GM19372 (cell line): ENCODE data around the gene CD59.

Experiments
- ATAC-seq: cut with Tn5 transposase; IDR thresholded peaks from one replicate; pipeline ENCODE4 v1.9.1; 2021; ENCODE audit warnings: mild to moderate bottlenecking, low read depth, moderate library complexity; ENCODE audit not compliant: unreplicated experiment

CD59 gene

GRCh38 chr11:33736148-33736812 lies at the start of gene CD59:
CD59 (minus strand) TSS chr11:33736423; CDS start chr11:33722445, 13,978 bp downstream.
- peak; percentile 56 for ATAC-seq

GRCh38 chr11:33785609-33786008 lies 49.4 kb upstream of the CD59 start:
- no peak for ATAC-seq

- ATAC-seq = no peak
Observed at GRCh38 chr11:33779849-33780528, 43.8 kb upstream of the CD59 start.

- ATAC-seq = no peak
Observed at GRCh38 chr11:33778675-33779074, 42.5 kb upstream of the CD59 start.

GRCh38 chr11:33777906-33778305 lies 41.7 kb upstream of the CD59 start:
- no peak for ATAC-seq

GRCh38 chr11:33775832-33776470 lies 39.7 kb upstream of the CD59 start:
- ATAC-seq = no peak

- no peak for ATAC-seq
Observed at GRCh38 chr11:33775467-33775807, 39.2 kb upstream of the CD59 start.

GRCh38 chr11:33774736-33775466 lies 38.7 kb upstream of the CD59 start:
- no peak for ATAC-seq

GRCh38 chr11:33773987-33774735 lies 37.9 kb upstream of the CD59 start, which contains the start of gene FBXO3:
FBXO3 (minus strand) TSS chr11:33774520; CDS start chr11:33774497, 23 bp downstream.
- ATAC-seq = peak; percentile 65

- ATAC-seq = no peak
Observed at GRCh38 chr11:33773404-33773986, 37.3 kb upstream of the CD59 start.

- ATAC-seq = no peak
Observed at GRCh38 chr11:33772870-33773269, 36.6 kb upstream of the CD59 start.

GRCh38 chr11:33772300-33772699 lies 36.1 kb upstream of the CD59 start:
- no peak for ATAC-seq

GRCh38 chr11:33770236-33770635 lies 34.0 kb upstream of the CD59 start:
- no peak for ATAC-seq

- ATAC-seq = no peak
Observed at GRCh38 chr11:33769542-33769941, 33.3 kb upstream of the CD59 start.

- ATAC-seq = no peak
Observed at GRCh38 chr11:33767624-33768023, 31.4 kb upstream of the CD59 start.

GRCh38 chr11:33766085-33766484 lies 29.9 kb upstream of the CD59 start:
- ATAC-seq = no peak

GRCh38 chr11:33761471-33761870 lies 25.2 kb upstream of the CD59 start:
- peak; percentile 72 for ATAC-seq

GRCh38 chr11:33753304-33753967 lies 17.2 kb upstream of the CD59 start:
- ATAC-seq = peak; percentile 92

- no peak for ATAC-seq
Observed at GRCh38 chr11:33751878-33752277, 15.7 kb upstream of the CD59 start.
